Neural progenitor cell (in vitro differentiated cells): Measurements from ENCODE around the gene VAV1. TPM values are rescaled to one million over a fixed set of nuclear protein-coding genes. Genes with fewer than 3 reads are reported as not detected.

ENCODE experiments used
- DNase-seq: peaks from one replicate; pipeline ENCODE4 v3.0.0-alpha.2; 2016; ENCODE audit warnings: low spot score
- H2AFZ ChIP-seq: fragments of 200-600 bp; sonication (generic); replicated peaks from 2 replicates; pipeline ENCODE4 v1.6.1; 2016; ENCODE audit warnings: antibody characterized with exemption
- H3F3A ChIP-seq: fragments of 200-600 bp; sonication (generic); 2 replicates; pipeline ENCODE4 v1.6.1; 2016; ENCODE audit warnings: antibody characterized with exemption, low read depth
- H3K27ac ChIP-seq: fragments of 200-600 bp; sonication (generic); 2 replicates; pipeline ENCODE4 v1.5.1; 2016; ENCODE audit warnings: mild to moderate bottlenecking
- H3K27me3 ChIP-seq: fragments of 200-600 bp; sonication (generic); 2 replicates; pipeline ENCODE4 v1.6.1; 2016; ENCODE audit warnings: mild to moderate bottlenecking, moderate library complexity
- H3K36me3 ChIP-seq: fragments of 200-600 bp; sonication (generic); 2 replicates; pipeline ENCODE4 v1.5.1; 2016
- H3K4me1 ChIP-seq: fragments of 200-600 bp; sonication (generic); 2 replicates; pipeline ENCODE4 v1.6.1; 2016; ENCODE audit warnings: mixed run types
- H3K4me2 ChIP-seq: fragments of 200-600 bp; sonication (generic); 2 replicates; pipeline ENCODE4 v1.6.1; 2016
- H3K4me3 ChIP-seq: fragments of 200-600 bp; sonication (generic); 2 replicates; pipeline ENCODE4 v1.5.1; 2016
- H3K79me2 ChIP-seq: fragments of 200-600 bp; sonication (generic); 2 replicates; pipeline ENCODE4 v1.6.1; 2016; ENCODE audit warnings: low read depth
- H3K9ac ChIP-seq: fragments of 200-600 bp; sonication (generic); 2 replicates; pipeline ENCODE4 v1.6.1; 2016
- H3K9me3 ChIP-seq: fragments of 200-600 bp; sonication (generic); 2 replicates; pipeline ENCODE4 v1.5.1; 2016; ENCODE audit warnings: low read depth
- H4K20me1 ChIP-seq: fragments of 200-600 bp; sonication (generic); 2 replicates; pipeline ENCODE4 v1.6.1; 2016; ENCODE audit warnings: low read depth
- H3K27ac Mint-ChIP-seq: 3 replicates; pipeline ENCODE4 v1.8.0; 2021; ENCODE audit warnings: mixed read lengths
- H3K27me3 Mint-ChIP-seq: 2 replicates; pipeline ENCODE4 v1.8.0; 2022; ENCODE audit warnings: low read depth, mild to moderate bottlenecking, inconsistent platforms, moderate library complexity, mixed read lengths; ENCODE audit not compliant: insufficient read depth
- H3K36me3 Mint-ChIP-seq: 3 replicates; pipeline ENCODE4 v1.8.0; 2021; ENCODE audit warnings: mixed read lengths
- H3K4me1 Mint-ChIP-seq: 3 replicates; pipeline ENCODE4 v1.8.0; 2021; ENCODE audit warnings: mixed read lengths
- H3K4me3 Mint-ChIP-seq: 3 replicates; pipeline ENCODE4 v1.8.0; 2021; ENCODE audit warnings: mild to moderate bottlenecking, moderate library complexity, mixed read lengths
- H3K9me3 Mint-ChIP-seq: 3 replicates; pipeline ENCODE4 v1.8.0; 2020; ENCODE audit warnings: mixed read lengths
- CTCF ChIP-seq: fragments of 200-600 bp; sonication (generic); IDR thresholded peaks from 2 replicates; pipeline ENCODE4 v1.5.1; 2017; ENCODE audit warnings: antibody characterized with exemption, mild to moderate bottlenecking
- EZH2 ChIP-seq: fragments of 200-600 bp; sonication (generic); IDR thresholded peaks from 2 replicates; pipeline ENCODE4 v1.6.1; 2017; ENCODE audit warnings: antibody characterized with exemption, mild to moderate bottlenecking, moderate library complexity
- EZH2phosphoT487 ChIP-seq: fragments of 200-600 bp; sonication (generic); IDR thresholded peaks from 2 replicates; pipeline ENCODE4 v1.6.1; 2017; ENCODE audit warnings: antibody characterized with exemption
- total RNA-seq: library from RNA; depleted of rRNA; stranded (reverse); fragments of >200 nt; gene quantifications from 2 replicates; pipeline ENCODE4 v1.2.3, GENCODE V29; 2015; ENCODE audit warnings: low replicate concordance

The VAV1 gene
- total RNA-seq, 1 donor from 2014 or later: not detected

DNA sequence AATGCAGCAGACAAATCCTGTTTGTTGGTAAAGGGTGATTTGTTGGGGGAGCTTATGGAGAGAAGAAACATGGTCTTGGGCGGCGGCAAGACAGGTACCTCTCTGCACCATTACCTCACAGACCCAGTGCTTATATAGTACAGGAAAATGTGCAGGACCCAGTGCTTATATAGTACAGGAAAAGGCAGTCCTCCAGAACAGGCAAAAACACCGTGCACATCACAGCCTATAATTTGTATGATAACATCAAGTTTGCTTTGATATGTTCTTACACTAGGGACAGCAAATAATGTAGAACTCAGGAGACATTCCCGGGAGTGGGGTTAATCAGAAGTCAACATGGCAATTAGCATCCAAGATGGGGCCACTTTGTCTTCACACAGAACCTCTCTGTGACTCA is 20.9 kb downstream of the VAV1 start:
- Mint-ChIP-seq H3K27ac (no peak overlapping the region), H3K4me3 (no peak overlapping the region), H3K36me3 (no peaks in the 10 kb centered on the region), H3K27me3 (peaks cover 11% of the 10 kb centered on the region), H3K9me3 (peaks cover 28% of the 10 kb centered on the region), H3K4me1 (no peaks in the 10 kb centered on the region)
- TF ChIP-seq EZH2 (no peak), EZH2phosphoT487 (no peak), CTCF (no peak)
- no peaks in the 10 kb centered on the region for H3K4me1 ChIP-seq
- no peak for DNase-seq
- no peak overlapping the region for H3K9ac ChIP-seq
- no peaks in the 10 kb centered on the region for H3K9me3 ChIP-seq
- no peak overlapping the region for H3K27ac ChIP-seq
- H3K79me2 ChIP-seq: no peaks in the 10 kb centered on the region
- H3K4me3 ChIP-seq: no peak overlapping the region
- no peaks in the 10 kb centered on the region for H3K27me3 ChIP-seq
- no peaks in the 10 kb centered on the region for H3K36me3 ChIP-seq
- no peaks in the 10 kb centered on the region for H3F3A ChIP-seq
- H4K20me1 ChIP-seq: no peaks in the 10 kb centered on the region
- H3K4me2 ChIP-seq: no peak overlapping the region
- no peak overlapping the region for H2AFZ ChIP-seq

DNA sequence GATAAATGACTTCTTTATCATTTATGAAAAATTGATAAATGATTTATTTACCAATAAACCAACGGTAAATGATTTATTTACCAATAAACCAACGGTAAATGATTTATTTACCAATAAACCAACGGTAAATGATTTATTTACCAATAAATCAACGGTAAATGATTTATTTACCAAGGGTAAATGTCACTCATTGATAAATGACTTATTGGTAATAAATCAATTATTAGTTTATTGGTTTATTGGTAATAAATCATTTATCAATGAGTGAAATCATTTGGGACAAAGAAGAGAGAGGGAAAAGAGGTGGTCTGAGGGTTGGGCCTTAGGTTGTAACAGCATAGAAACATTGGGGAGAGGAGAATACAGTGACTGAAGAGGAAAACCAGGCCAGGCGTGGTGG is 21.5 kb downstream of the VAV1 start:
- no peaks in the 10 kb centered on the region for H3K9me3 ChIP-seq
- no peaks in the 10 kb centered on the region for H3K27me3 ChIP-seq
- TF ChIP-seq CTCF (no peak), EZH2 (no peak), EZH2phosphoT487 (no peak)
- DNase-seq: no peak
- no peak overlapping the region for H3K4me3 Mint-ChIP-seq
- no peak overlapping the region for H3K9ac ChIP-seq
- H3K79me2 ChIP-seq: no peaks in the 10 kb centered on the region
- no peak overlapping the region for H3K4me2 ChIP-seq
- H3K27ac Mint-ChIP-seq: no peak overlapping the region
- no peaks in the 10 kb centered on the region for H3K4me1 ChIP-seq
- H3K27me3 Mint-ChIP-seq: peaks cover 11% of the 10 kb centered on the region
- H3K27ac ChIP-seq: no peak overlapping the region
- no peak overlapping the region for H2AFZ ChIP-seq
- no peaks in the 10 kb centered on the region for H3K36me3 ChIP-seq
- H3F3A ChIP-seq: no peaks in the 10 kb centered on the region
- H3K4me1 Mint-ChIP-seq: no peaks in the 10 kb centered on the region
- H4K20me1 ChIP-seq: no peaks in the 10 kb centered on the region
- no peak overlapping the region for H3K4me3 ChIP-seq
- H3K9me3 Mint-ChIP-seq: peaks cover 26% of the 10 kb centered on the region
- H3K36me3 Mint-ChIP-seq: no peaks in the 10 kb centered on the region

DNA sequence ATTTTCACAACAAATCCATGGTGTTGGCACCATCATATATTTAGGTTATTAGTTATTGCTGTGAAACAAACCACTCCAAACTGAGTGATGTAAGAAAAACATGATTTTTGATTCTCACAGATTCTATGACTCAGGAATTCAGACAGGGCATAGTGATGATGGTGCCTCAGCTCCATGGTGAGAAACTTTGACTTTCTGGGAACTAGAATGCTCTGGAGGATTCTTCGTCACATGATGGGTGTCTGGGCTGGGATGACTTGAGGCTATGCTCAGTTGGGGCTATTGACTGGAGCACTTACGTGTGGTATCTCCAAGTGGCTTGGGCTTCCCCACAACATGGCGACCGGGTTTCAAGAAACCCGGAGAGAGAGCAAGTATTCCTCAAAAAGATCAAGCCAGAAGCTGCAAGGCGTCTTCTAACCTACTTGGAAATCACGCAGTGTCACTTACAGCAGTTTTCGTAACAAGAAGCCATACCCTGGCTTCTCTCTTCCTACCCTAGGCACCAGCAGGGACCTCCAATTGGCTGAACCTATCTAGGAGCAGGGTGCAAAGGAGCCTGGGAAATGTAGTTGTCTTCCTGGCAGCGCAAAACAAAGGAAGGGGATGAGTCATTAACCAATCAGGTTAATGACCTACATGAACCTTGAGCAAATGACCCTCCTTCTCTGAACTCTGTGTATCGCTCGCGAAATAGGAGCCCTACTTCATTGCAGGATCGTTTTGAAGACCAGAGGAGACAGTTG is 22.4 kb downstream of the VAV1 start:
- Histone ChIP-seq H3K4me3 (no peak overlapping the region), H3F3A (no peaks in the 10 kb centered on the region), H4K20me1 (no peaks in the 10 kb centered on the region), H3K9ac (no peak overlapping the region), H2AFZ (no peak overlapping the region), H3K4me1 (no peaks in the 10 kb centered on the region), H3K27ac (no peak overlapping the region), H3K36me3 (no peaks in the 10 kb centered on the region), H3K27me3 (no peaks in the 10 kb centered on the region), H3K4me2 (no peak overlapping the region), H3K79me2 (no peaks in the 10 kb centered on the region), H3K9me3 (no peaks in the 10 kb centered on the region)
- Mint-ChIP-seq H3K27ac (no peak overlapping the region), H3K4me1 (no peaks in the 10 kb centered on the region), H3K4me3 (no peak overlapping the region), H3K36me3 (no peaks in the 10 kb centered on the region), H3K9me3 (peaks cover 26% of the 10 kb centered on the region), H3K27me3 (peaks cover 11% of the 10 kb centered on the region)
- no peak for DNase-seq
- no peak for TF ChIP-seq EZH2phosphoT487
- no peak for TF ChIP-seq EZH2
- no peak for TF ChIP-seq CTCF
